ENCODE data around the gene ABCB6.

- TF ChIP-seq CTCF (optimal IDR thresholded peaks at IDR 0.05 in 1 of 3, IDR thresholded peaks at IDR 0.05 in 1 of 3, conservative IDR thresholded peaks at IDR 0.05 in 1 of 3; ENCODE audit: extremely low read depth in 1 of 3, insufficient read depth in 2 of 3, low read length in 3 of 3) (peak in 1 of 3 experiments; percentile 71), EZH2 (IDR thresholded peaks at IDR 0.05; ENCODE audit: low read length) (no peak)
Measured at GRCh38 chr2:219177552-219178376, 41.0 kb downstream of the ABCB6 start, which contains the start of gene RETREG2.
